ENCODE results near the gene FHIT.

Gene FHIT

GRCh38 chr3:60629816-60630215 lies 621.4 kb downstream of the FHIT start:
- no peak for TF ChIP-seq CTCF (IDR thresholded peaks at IDR 0.05)
- H3K27ac ChIP-seq, result no peak overlapping the region
- H3K4me1 ChIP-seq (ENCODE audit: control insufficient read depth in 1 of 2, insufficient read depth in 1 of 2, low read depth in 1 of 2, low read length in 1 of 2), result peaks cover 0 to 4% of the 10 kb centered on the region in 2 experiments
- no peaks in the 10 kb centered on the region for H3K9me3 ChIP-seq
- no peak overlapping the region for H3K4me3 ChIP-seq (ENCODE audit: low read depth in 1 of 2, low read length in 1 of 2)
- H3K27me3 ChIP-seq, result no peaks in the 10 kb centered on the region
- no peaks in the 10 kb centered on the region for H3K36me3 ChIP-seq

- H3K4me3 ChIP-seq (ENCODE audit: low read depth in 1 of 2, low read length in 1 of 2), result no peak overlapping the region
- H3K27ac ChIP-seq, result no peak overlapping the region
- TF ChIP-seq CTCF (IDR thresholded peaks at IDR 0.05), result no peak
- no peaks in the 10 kb centered on the region for H3K9me3 ChIP-seq
- no peaks in the 10 kb centered on the region for H3K27me3 ChIP-seq
- H3K36me3 ChIP-seq, result no peaks in the 10 kb centered on the region
- H3K4me1 ChIP-seq (ENCODE audit: control insufficient read depth in 1 of 2, insufficient read depth in 1 of 2, low read depth in 1 of 2, low read length in 1 of 2), result no peaks in the 10 kb centered on the region
Measured at GRCh38 chr3:60622349-60622748, 628.9 kb downstream of the FHIT start.

GRCh38 chr3:60617188-60617587 lies 634.1 kb downstream of the FHIT start:
- Histone ChIP-seq H3K4me3 (ENCODE audit: low read depth in 1 of 2, low read length in 1 of 2) (no peak overlapping the region), H3K27ac (no peak overlapping the region), H3K36me3 (no peaks in the 10 kb centered on the region), H3K27me3 (no peaks in the 10 kb centered on the region), H3K9me3 (no peaks in the 10 kb centered on the region), H3K4me1 (ENCODE audit: control insufficient read depth in 1 of 2, insufficient read depth in 1 of 2, low read depth in 1 of 2, low read length in 1 of 2) (no peaks in the 10 kb centered on the region)
- TF ChIP-seq CTCF (IDR thresholded peaks at IDR 0.05), result no peak

GRCh38 chr3:60613769-60614303 lies 637.4 kb downstream of the FHIT start:
- Histone ChIP-seq H3K9me3 (no peaks in the 10 kb centered on the region), H3K27ac (no peak overlapping the region), H3K4me1 (ENCODE audit: control insufficient read depth in 1 of 2, insufficient read depth in 1 of 2, low read depth in 1 of 2, low read length in 1 of 2) (no peaks in the 10 kb centered on the region), H3K27me3 (no peaks in the 10 kb centered on the region), H3K36me3 (no peaks in the 10 kb centered on the region), H3K4me3 (ENCODE audit: low read depth in 1 of 2, low read length in 1 of 2) (no peak overlapping the region)
- no peak for TF ChIP-seq CTCF (IDR thresholded peaks at IDR 0.05)

- H3K4me1 ChIP-seq (ENCODE audit: control insufficient read depth in 1 of 2, insufficient read depth in 1 of 2, low read depth in 1 of 2, low read length in 1 of 2), result no peaks in the 10 kb centered on the region
- H3K27ac ChIP-seq, result no peak overlapping the region
- TF ChIP-seq CTCF (IDR thresholded peaks at IDR 0.05), result no peak
- H3K36me3 ChIP-seq, result no peaks in the 10 kb centered on the region
- H3K4me3 ChIP-seq (ENCODE audit: low read depth in 1 of 2, low read length in 1 of 2), result no peak overlapping the region
- no peaks in the 10 kb centered on the region for H3K27me3 ChIP-seq
- H3K9me3 ChIP-seq, result no peaks in the 10 kb centered on the region
Measured at GRCh38 chr3:60610441-60611112, 640.7 kb downstream of the FHIT start.

Data from neutrophil (primary cell).